NCI-H2227 (cell line): ENCODE measurements around the gene C1orf115.
"Not testable (repeated sequence)": the region's sequence is repeated elsewhere in the genome, so short reads cannot be mapped to it uniquely, and the experiment has no call there.

Experiments
- DNase-seq: peaks from one replicate; lab custom pipeline; 2025; ENCODE audit not compliant: unreplicated experiment; lab: John Stamatoyannopoulos, UW

C1orf115 gene

DNA sequence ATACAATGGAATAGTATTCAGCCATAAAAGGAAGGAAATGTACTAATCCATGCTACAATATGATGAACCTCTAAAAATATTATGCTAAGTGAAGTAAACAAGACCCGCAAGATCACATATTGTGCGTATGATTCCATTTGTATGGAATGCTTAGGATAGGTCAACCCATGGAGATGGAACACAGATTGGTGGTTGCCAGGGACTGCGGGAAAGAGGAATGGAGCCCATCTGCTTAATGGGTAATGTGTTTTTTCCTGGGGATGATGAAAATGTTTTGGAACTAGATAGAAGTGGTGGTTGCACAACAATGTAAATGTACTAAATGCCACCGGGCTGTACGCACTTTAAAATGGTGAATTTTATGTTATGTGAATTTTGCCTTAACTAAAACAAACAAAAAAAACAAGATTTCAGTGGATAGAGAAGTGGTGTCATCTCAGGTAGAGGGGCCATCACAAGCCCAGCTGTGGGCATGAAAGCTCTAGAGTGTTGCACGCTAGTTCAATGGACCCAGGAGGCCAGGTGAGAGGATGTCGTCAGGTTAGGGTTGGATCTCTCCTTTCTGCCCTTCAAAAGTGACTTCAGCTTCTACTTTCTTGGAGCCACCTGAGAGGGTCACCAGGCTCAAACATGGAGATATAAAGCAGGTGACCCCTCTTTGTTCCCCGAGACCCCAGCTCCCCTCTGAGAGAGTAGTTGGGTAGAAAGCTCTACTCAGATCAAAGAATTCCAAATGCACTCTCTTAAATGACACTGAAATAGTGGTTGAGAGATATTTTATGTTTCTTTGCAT is 2.5 kb downstream of the C1orf115 start:
- DNase-seq, result no peak

DNA sequence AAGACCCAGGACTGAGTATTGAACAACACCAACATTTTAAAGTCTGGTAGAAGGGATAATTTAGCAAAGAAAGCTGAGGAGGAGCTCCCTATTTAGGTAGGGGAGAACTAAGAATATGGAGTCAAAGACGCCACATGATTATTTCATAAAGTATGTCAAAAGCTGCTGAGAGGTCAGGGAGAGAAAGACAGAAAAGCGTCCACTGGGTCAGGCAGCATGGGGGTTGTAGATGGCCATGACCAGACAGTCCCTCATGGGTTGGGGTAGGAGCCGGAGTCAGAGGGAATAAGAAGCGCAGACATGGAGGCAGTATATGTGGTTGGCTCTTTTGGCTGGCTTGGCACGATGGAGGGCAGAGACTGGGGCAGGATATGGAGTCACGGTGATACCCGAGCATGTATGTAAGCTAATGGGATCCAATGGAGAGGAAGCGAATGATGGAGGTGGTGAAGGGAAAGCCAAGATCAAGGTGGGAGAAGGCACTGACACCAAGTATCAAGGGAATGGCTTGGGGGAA is 4.8 kb downstream of the C1orf115 start:
- no peak for DNase-seq

DNA sequence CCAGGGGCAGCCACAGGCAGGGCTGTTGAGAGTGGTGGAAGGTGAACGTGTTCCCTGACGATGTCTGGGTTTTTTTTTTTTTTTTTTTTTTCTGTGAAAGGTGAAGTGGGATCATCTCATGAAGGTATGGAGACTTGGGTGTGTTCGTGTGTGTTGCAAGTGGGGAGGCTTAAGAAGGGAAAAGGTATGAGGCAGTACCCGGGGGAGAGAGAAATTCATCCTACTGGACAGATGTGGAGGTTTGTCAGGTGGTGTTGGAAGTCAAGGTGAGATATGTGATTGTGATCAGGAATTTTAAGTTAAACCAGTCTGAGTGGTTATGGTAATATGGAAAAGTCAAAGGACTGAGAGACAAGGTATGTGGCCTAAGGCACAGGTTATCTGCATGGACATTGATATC is 5.3 kb downstream of the C1orf115 start:
- no peak for DNase-seq

DNA sequence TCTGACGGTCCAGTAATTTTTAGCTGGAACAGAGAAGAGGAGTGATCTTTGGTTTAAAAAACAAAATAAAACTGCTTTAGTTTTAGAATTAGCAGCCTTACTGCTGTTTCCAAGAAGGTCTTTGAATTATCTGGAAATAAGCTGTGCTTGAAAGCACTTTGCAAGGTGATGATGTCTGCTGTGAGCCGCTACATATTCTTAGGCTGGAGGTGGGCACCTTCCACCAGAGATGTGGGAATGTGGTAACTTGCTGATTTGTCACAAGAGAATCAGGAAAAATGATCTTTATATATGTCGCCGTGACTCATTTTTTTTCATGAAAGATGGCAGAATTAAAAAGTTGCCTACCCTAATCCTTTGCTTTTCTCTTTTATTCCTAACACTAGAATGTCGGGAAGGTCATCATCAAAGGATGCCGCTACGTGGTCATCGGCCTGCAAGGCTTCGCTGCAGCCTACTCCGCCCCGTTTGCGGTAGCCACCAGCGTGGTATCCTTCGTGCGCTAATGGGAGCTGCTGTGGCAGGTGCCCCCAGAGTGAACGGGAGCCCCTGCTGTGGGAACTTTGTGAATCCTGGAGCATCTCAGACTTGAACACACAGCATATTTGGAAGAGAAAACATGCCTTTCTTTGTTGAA is 6.2 kb downstream of the C1orf115 start:
- DNase-seq, result no peak

DNA sequence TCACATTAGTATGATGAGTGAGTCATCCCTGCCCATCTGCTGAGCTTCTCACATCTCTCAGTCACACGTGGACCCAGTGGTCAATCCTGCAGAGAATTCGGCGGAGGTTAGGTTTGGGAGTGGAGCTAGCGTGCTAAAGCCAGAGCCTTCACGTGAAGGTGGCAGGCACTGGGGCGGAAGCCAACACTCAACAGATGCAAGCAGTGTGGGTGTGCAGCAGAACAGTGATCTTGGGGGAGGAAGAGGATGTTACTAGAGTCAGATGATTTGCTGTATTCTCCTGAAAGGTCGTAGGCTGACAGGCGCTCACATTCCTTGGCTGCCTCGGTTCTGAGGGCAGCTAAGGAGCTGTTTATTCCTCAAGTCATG is 6.7 kb downstream of the C1orf115 start:
- no peak for DNase-seq

DNA sequence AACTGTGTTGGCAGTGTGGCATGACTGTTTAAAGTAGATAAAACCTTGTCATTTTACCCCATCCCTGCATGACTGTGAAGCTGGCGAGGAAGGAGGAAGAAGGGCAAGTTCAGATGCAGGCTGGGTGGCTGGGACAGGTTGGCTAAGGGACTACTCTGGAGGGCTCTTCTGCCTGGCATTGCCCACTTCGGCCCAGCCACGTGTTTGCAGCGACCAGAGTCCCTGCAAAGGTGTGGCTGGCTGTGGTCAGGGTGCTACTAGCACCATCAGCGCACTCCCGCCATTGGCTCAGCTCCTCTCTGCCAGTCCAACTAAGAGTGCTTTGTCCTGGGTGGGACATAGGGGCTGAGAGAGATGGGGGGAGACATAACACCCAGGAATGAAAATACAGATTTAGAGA is 7.2 kb downstream of the C1orf115 start:
- no peak for DNase-seq

DNA sequence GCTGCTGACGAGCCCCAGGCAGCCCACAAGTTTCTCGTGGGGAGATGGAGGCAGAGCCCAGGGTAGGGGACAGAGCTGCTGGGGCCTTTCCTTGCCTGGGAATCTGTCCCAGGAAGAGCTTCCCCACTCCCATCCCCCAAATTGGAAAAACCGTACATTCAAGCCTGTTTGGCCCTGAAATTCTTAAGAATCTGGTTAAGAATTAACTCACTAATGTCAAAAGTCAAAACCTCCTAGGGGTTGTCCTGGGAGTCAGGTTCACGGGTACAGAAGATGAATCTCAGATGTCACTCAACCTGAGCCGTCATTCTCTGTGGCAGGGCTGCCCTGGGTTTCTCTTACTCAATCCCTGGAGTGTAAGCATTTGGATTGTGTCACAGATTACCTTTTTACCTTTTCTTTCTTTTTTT is 8.4 kb downstream of the C1orf115 start:
- DNase-seq, result no peak

DNA sequence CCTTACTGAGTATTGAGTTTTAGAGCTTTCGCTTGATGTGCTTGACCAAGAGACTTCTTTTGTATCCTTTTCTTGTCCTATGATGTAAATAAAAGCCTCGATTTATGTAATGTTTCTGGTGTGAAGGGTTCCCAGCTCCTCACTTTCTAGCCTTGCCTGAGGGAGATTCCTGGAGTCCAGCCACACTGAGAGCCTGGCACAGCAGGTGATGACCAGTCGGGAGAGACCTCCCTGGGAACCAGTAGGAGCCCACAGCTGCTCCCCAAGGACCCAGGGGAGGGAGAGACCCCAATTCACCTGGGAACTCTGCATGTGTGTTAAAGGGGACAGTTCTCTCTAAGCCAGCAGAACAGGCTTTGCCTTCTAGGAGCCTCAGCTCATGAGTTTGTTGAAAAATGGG is 8.9 kb downstream of the C1orf115 start:
- DNase-seq, result no peak

DNA sequence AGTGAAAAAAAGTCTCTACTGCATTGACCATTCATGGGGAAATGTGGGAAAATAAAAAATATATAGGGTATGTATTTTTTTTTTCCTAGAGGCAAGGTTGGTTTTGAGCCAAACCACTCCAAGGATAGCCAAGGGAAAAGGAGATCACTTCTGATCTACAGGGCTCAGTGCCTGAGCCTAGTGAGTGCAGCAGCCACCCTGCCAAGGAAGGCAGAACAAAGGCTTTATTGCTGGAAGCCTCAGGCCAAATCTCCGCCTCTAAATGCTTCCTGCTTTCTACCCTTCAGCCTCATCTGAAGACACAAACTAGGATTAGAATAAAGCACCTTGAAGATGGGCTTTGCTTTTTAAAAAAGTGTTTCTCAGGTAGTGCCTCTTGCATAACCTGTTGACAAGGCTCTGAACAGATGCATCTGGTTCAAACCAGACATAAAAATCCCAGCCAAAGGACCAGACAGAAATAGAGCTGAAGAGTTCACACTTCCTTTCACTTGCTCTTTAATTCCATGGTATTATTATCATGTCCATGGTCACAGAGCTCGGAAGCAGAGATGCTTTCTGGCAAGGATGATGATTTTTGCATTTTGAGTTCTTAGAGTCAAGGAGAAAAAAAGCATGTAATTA is 10.5 kb downstream of the C1orf115 start:
- no peak for DNase-seq

DNA sequence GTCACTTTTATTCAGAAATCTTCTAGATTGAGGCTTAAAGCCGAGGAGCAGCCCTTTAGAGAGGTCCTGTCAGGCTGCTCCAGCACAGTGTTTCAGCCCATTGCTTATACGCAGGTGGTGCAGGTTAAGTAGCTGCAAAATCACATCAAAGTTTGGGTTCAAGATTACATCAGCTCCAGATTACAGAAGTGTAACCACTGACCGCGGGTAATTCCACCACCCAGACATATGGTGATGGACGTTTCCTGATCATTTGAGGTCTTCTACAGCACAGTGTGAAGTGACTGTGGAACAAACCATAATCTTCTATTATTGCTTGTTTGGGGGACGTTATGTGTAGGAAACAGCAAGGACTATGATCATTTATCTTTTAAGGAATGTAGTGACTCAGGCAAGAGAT is 11.8 kb downstream of the C1orf115 start:
- no peak for DNase-seq

DNA sequence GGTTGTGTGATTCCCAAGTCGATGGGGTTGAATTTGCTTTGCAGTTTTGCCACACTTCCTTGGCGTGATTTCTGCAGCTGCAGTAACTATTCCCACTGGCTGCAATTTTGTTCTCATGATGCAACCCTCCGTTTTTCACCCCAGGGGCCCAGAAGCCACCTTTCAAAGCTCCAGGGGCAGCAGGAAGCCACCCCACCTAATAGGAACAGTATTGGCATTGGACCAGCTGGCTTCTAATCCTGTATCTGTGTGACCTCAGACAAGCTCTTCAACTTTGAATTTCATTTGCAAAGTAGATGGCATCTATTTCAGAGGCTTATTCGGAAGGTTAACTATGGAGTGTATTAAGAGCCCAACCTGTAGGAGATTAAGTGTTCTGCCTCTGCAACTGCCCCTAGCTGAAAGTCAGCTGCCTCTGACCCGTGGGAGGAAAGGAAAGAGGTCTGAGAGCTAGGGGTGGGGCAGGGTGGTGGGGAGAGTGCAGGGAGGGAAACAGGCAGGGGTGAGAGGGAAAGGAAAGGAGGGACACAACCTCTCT is 12.6 kb downstream of the C1orf115 start:
- no peak for DNase-seq

DNA sequence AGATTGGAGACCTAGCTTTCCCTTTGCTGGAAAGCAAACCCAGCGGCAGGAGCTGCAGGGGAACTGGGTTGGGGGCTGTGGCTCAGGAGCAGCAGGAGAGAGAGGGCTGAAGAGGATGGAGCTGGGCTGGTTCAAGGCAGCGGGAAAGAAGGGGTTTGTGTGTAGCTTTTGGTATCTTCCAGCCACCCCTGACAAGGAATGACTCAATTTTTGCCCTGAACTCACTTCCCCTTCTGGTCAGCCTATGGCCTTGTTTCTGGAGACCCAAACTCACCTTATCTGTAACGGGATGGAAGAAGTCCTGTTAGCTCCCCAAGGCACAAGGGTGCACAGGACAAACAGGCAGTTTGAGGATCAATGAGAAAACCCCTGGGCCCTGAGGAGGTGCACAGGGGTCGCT is 13.1 kb downstream of the C1orf115 start:
- no peak for DNase-seq

DNA sequence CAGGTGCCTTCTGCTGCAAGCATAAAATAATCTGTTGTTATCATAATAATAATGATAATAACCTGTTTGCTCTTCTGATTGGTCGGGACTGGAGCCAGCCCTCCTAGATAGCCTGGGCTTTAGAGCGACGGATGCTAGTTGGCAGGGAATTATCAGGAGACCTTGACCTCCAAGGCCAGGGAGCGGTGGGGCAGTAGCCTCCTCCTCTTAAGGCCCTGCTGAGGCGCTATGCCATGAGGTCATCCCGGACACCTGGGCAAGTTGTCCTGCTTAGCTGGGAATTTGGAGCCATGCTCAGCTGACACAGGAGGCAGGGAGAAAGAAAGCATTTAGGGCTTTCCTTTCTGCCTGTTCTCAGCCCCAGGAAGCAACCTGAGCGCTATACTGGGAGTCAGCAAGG is 15.6 kb downstream of the C1orf115 start:
- DNase-seq, result no peak

DNA sequence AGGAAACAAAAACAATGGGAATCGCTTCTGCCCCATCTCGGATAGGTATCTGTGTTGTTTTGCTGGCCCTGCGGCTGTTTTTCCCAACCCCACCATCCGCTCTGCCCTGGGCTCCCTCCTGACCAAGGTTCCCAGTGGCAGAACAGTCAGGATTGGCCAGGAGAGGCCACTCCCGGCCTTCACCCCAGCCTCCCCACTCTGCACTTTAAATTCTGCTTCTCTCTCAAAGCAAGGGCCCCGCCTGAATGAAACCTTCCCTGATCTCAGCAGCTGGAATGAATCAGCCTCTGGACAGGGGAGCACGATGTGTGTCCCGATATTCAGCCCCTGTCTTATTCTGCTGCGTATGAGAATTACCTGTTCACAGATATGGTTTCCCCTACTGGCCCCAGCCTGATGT is 16.3 kb downstream of the C1orf115 start:
- DNase-seq, result no peak

DNA sequence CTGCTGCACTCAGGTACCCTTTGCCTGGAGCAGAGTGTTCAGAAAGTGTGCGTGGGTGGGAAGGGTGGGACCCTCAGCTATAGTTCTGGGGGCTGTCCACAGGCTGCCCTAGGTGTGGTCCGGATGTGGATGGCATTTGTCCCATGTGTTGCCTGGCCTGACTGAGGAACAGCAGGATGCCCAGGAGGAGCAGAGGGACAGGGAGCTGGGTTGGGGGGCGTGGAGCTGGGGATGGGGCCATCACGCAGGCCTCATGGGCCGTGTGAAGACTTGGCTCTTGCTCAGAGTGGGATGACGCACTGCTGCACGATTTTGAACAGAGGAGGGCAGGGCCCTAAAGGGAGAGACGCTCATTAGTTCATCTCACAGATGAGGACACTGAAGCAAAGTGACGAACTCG is 17.0 kb downstream of the C1orf115 start:
- DNase-seq, result no peak

DNA sequence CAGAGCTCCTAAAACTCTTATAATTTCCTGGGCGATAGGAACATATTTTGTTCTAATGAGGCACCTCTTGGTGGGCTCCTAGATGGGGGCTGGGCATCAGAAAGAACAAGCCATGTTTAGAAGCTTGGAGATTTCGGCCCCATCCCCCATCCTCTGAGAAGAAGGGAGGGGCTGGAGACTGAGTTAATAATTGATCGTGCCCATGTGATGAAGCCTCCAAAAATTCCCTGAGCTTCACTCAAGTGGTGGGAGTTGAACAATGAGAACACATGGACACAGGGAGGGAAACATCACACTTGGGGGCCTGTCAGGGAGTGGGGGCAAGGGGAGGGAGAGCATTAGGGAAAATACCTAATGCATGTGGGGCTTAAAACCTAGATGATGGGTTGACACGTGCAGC is 18.1 kb downstream of the C1orf115 start:
- no peak for DNase-seq

DNA sequence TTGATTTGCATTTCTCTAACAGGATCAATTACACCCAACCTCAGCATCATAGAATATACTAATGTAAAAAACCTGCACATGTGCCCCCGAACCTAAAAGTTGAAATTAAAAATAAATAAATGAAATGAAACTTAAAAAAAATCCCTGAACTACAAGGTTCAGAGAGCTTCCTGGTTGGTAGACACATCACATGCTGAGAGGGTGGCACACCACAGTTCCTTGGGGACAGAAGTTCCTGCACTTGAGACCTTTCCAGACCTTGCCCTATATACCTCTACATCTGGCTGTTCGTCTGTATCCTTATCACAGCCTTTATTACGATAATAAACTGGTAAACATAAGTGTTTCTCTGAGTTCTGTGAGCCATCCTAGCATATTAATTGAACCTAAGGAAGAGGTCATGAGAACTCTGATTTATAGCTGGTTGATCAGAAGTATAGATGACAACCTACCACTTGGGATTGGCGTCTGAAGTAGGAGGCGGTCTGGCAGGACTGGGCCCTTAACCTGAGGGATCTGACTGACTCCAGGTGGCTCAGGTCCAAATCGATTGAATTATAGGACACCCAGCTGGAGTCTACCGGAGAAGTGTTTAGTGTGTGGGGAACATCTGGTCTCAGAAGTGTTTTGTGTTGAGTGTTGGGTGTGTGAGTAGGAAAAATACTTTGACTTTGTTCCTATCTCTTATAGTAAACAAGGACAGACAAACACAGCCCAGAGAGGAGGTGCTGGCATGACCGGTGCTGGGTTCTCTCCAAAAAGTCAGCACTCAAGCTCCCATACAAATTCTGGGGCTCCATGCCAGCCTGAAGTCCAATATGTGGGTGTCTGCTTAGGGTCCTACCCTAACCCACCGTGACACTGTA is 19.0 kb downstream of the C1orf115 start:
- DNase-seq, result no peak

DNA sequence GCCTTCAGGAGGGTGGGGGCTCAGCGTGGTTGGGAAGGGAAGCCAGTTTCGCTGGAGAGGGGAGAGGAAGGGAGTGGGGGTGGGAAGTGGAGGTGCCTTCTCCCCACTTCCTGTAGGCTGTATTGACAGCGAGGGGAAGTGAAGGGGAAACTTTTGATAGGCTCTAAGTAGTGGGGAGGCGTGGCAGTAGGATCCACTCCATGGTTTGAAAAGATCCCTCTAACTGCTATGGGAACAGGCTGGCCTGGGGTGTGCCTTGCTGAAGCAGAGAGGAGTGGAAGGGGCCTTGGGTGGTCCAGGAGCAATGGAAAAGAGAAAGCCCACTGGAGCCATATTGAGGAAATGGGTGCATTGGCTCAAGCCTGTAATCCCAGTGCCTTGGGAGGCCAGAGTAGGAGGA is 20.2 kb downstream of the C1orf115 start:
- no peak for DNase-seq

DNA sequence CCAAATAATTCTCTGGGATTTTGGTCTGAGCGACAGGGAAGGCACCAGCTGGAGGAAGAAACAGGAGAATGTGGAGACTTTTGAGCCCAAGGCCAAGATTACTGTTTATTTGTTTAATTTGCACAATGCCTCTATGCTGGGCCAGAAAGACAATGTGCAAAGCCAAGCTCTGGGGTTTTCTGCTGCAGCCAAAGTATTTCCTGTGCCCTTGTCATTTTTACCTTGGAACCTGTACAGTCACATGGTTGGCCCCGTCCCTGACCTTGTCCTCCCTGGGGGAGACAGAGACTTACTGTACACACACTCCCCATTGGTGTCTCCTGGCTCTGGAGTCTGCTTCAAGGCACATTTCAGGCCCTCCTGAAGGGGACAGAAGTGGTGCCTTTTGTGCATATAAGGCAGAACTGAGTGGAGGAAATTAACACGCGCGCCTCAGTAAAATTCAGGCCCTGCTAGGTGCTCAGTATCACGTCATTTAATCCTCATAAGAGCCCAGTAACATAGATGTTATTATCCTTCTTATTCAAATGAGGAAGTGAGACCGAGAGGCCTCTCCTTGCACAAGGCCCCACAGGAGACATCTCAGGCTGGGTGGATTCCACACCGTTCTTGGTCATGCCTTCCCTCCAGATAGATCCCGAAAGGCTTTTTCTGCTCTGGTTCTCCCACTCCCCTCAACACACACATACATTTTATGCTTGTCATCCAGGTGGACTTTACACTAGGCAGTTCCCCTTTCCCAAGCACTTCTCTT is 21.1 kb downstream of the C1orf115 start:
- DNase-seq, result no peak

DNA sequence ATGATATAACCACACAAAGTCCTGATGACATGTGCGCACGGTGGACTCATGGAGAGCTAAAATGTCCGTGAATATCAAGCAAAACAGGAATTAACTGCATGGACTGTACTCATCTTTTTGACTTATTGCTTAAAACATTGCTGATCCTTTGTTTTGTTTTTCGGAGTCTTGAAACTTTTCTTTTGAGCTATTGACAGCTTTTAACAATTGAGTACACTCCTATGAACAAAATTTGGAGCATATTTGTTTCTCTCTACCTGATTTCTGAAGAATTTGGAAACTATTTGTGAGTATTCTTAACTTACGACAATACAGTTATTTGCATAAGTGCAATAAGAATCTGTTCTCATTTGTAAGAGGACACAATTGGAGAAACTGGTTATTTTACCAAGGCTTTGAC is 25.8 kb downstream of the C1orf115 start:
- DNase-seq, result not testable (repeated sequence)
